Pons (tissue), 1 donor: Measurements from ENCODE around the gene GPR31.
"Not testable (repeated sequence)": the region's sequence is repeated elsewhere in the genome, so short reads cannot be mapped to it uniquely, and the experiment has no call there.

Source experiments
- DNase-seq: peaks from one replicate; pipeline ENCODE4 v3.0.0-alpha.2; 2016; ENCODE audit warnings: low spot score

The GPR31 gene

DNA sequence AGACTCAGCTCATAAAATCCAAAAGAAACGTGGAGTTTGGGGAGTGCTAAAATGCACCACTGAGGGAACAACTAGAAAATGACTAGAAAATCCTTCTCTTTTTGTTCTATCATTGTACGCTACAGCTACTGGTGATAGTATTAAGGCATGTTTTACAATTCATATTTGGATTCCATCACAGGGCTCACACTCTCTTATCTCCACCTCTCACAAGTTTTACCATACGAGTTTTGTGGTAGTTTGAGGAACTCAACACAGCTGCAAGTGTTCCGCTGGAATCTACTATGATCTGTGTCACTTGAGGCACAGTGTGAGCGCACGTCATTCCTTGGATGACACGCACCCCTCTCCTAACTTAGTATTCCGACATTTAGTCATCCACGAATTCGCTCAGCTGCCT lies 9.9 kb upstream of the GPR31 start:
- DNase-seq, result not testable (repeated sequence)

DNA sequence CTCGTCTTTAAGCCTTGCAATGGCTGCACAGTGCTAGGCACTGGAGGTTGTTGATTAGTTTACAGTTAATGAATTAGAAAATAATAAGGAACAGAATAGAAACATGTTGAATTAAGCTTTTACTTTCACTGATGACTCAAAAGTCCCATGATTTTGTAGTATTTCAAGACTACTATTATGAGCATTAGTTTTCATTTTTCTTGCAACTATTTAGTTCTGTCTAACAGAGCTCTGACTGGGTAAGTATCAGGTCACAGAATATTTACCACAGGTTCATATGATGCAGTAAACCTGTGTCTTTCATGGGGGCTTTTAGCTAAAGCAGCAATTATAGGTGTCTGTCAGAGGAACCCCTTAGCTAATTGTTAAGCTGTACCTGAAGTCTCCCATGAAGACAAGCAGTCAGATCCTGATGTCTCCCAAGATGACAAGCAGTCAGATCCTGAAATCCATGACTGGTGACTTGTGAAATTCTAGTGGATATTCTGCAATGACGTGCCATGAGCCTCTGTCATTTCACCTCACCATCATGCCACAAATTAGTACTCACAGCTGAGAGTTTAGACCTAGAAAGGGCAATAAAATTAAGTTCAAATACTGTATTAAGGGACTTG lies 8.2 kb upstream of the GPR31 start:
- no peak for DNase-seq

DNA sequence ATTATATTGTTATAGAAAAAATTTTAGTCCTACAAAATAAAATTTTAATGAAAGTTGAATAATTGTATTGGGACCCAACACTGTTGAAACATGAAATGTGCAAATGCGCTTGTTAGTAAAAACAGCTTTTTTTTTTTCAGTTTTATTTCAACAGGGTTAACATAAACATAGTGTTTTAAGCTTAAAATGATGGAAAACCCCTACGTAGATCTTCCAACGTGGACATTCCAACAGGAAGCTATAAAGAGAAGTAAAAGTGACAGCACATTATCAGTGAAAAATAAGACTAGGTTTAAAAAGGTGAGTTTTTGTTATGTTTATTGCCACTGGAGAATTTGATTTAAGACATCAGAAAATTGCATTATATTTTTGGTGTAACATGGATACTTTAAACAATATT lies 6.5 kb upstream of the GPR31 start:
- no peak for DNase-seq

DNA sequence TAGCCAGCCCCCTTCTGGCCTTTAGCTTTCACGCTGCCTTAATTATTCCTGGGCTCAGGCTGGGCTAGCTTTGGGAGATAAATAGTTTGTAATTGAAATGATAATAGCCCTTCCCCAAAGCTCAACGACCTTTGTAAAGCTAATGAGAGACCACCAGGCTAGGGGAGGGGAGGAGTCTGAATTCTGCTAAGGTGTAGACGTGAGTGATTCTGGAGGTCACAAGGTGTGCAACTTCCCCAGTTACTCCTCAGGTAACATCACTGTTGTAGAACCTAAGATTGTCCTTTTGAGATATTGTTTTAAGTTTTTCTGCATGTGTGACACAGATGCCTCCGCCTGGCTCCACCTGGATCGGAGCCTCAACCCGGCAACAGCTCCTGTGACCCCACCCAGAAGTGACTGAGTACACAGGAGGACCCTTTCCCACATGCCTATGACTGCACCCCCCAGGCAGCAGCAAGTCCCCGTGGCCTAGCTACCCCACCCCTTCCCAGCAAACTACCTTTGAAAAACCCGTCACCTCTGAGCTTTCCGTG lies 5.8 kb upstream of the GPR31 start:
- DNase-seq, result no peak

DNA sequence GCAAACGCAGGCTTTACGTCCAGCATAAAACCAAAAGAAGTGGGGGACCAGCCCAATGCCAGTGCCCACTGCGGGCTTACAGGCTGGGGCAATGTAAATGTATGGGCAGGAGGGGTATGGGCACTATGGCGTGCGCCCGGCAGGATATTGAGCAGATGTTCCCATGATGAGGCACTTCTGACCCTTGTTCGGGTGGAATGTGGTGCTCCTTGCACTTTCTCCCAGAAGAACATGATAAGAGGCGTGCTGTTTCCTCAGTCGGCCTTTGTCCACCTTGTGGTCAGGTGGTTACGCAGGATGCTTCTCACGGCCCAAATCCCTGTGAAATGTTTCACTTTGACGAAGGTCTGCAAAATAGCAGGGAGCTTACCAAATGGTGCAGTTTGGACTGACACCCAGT lies 4.8 kb upstream of the GPR31 start:
- DNase-seq, result no peak

DNA sequence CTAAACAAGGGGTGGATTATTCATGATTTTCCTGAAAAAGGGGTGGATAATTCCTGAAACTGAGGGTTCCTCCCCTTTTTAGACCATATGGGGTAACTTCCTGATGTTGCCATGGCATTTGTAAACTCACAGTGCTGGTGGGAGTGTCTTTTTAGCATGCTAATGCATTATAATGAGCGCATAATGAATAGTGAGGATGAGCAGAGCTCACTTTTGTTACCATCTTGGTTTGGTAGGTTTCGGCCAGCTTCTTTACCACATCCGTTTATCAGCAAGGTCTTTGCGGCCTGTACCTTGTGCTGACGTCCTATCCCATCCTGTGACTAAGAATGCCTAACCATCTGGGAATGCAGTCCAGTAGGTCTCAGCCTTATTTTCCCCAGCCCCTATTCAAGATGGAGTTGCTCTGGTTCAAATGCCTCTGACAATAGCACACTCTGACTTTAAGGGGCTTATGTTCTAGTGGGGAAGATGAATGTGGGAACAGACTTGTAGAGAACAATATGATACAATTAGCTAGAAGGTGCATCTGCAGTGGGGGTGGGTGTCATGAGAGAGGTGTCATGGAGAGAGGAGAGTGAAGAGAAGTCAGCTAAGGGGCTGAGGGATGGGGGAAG lies 4.2 kb upstream of the GPR31 start:
- no peak for DNase-seq

DNA sequence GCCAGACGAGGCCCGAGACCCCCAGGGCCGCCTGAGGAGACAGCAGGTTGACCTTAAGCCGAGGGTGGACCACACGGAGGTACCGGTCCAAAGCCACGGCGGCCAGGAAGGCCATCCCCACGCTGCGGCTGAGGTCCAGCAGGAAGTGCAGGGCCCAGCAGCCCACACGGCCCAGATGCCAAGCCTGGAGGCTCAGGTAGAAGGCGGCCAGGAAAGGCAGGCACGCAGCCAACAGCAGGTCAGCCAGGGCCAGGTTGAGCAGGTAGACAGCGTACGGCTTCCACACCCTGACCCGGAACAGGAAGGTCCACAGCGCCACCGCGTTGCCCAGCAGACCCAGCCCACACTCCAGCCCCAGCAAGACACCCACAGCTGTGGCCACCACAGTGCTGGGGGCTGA lies 366 bp downstream of the GPR31 start:
- DNase-seq, result no peak

DNA sequence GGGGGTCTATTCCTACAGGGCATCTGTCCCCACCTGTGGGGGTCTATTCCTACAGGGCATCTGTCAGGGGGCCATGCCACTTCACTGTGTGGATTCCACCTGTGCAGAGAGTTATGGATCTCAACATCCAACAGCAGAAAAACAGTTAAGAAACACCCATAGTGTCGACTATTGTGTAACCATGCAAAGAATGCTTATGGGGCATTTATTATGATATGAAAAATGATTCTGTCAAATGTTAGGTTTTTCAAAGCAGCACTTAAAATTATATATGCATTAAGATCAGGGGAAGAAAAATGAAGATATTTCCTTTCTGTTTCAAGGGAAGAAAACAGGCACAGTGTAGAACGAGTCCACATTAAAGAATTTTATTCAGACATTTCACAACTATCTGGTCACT lies 2.9 kb downstream of the GPR31 start:
- DNase-seq, result no peak

DNA sequence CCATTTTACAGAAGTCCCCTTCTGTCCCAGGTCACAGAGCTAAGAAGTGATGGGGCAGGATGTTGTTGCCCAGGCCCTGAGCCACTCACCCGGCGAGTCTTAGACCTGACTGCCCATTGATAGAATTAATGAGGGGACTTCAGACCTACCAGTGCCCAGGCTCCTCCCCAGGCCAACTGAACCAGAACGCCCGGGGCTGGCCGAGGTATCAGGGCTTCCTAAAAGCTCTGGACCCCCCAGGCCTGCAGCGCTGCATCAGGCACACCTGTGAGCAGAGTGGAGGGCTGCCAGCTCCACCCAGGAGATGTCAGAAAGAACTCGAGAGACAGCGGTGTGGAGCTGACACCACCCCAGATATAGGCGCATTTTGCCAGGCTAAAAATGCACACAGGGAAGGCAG lies 3.5 kb downstream of the GPR31 start:
- no peak for DNase-seq

DNA sequence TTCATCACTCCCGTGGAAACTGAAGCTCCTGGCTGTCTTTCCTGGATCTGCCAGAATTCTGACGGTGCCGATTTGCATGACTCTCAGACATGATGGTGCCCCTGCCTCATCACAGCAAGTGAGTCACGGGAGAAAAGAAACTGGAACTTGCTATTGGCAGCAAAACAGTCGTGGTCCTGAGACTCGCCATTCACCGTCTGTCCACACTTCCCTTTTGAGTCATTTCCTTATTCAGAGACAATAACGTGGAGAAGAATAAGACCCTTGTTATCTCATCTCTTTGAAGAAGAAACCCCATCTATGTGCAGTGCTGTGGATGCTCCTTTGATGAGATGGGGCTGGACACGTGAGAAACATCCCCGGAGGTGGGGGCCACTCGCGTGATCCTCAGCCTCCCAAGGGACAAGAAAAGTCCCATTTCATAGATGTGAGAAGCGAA lies 4.2 kb downstream of the GPR31 start:
- peak; percentile 82 for DNase-seq

DNA sequence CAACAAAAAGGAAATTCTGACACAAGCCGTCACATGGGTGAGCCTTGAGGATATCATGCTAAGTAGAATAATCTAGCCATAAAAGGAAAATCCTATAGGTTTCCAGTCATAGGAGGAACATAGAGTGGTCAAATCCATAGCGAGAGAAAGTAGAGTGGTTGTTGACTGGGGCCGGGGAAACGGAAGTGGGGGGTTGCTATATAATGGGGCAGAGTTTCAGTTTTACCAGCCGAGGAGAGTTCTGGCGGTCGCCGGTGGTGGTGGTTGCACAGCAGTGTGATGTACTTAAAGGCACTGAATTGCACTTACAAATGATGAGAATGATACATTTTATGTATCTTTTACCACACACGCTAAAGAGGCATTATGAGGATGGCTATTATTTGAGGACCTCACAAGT lies 4.9 kb downstream of the GPR31 start:
- no peak for DNase-seq

DNA sequence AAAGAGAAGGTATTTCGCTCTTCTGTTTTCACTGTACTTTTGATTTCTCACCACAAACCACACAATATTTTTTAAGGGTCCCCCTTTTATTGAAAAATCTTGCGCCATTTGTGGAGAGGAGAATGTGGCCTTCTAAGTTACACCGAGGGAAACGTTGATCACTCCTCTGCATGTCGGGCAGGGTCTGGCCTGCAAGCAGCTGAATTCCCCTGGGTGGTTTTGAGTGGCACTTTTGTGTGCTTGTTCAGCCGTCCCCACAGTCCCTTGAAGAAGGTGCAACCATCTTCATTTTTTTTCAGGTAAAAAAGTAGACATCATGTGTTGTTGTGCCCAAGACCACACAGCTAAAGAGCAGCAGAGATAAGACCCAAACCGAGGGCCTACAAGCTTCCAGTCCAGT lies 6.1 kb downstream of the GPR31 start:
- no peak for DNase-seq

DNA sequence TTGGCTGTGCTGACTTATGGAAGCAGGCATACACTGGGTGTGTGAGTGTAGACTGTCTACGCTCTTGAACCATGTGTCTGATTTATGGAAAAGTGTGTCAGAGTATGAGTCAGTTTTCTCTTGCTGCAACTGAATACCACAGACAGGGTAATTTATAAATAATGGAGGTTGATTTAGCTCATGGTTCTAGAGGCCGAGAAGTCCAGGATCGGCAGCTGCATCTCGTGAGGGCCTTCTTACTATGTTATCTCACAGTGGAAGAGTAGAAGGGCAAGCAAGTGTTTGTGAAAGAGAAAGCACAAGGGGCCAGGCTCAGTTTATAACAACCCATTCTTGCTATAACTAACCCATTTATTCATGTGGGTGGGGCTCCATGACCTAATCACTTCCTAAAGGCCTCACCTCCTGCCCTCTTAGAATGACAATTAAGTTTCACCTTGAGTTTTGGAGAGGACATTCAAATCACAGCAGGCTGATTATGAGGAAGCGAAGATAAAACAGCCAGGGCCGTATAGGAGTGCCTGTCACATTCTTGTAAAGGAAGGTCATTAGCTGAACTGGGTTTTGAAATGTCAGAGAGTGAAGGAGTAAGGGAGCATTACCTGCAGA lies 6.7 kb downstream of the GPR31 start:
- DNase-seq, result no peak

DNA sequence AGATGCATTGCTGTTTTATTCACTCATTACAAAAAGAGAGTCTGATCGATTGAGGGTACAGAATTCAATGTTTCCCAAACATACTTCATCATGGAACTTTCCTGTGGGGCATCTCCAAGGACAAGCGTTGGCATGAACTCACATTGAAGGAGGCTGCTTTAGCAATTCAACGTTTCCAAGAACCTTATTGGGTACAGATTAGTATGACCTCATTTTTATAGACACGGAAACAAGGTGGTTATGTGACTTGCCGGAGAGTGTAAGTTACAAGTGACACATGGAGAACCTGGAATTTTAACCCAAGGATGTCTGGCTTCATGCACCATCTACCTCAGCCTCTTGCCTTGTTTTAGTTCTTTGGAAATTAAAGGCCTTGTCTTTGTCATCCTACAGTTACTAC lies 8.8 kb downstream of the GPR31 start:
- DNase-seq, result no peak

DNA sequence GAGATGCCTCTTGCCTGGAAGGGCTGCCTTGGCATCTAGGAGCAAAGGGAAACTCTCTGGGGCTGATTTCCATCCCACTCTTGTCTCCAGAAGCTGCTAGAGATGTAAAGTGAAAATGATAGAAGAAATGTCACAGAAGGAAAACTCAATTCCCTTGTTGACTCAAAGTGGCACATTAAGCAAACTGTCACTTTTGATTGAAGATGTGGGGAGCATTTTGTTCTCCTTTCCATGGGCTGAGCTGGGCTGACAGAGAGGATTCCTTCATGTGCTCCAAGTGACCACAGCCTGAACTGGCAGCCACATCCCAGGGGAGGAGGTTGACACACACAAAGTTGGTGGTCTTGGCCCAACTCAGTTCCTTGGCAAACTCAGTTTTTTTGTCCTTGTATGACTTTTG lies 9.8 kb downstream of the GPR31 start:
- no peak for DNase-seq

DNA sequence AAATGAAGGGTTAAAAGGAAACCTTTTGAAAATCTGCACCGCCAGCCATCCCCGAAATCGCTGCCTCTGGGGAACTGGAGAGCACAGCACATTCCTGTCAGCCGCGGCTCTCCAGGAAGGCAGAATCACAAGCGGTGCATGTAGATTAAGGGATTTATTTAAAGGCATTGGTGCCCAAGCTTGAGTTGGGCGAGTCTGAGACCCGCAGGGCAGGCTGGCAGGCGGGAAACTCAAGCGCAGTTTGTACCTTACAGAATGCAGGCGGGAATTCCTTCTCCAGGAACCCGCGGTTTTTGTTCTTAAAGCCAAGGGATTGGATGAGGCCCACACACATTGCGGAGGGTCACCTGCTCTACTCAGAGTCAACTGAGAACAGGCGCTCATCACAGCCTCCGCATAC lies 10.8 kb downstream of the GPR31 start:
- DNase-seq, result no peak

DNA sequence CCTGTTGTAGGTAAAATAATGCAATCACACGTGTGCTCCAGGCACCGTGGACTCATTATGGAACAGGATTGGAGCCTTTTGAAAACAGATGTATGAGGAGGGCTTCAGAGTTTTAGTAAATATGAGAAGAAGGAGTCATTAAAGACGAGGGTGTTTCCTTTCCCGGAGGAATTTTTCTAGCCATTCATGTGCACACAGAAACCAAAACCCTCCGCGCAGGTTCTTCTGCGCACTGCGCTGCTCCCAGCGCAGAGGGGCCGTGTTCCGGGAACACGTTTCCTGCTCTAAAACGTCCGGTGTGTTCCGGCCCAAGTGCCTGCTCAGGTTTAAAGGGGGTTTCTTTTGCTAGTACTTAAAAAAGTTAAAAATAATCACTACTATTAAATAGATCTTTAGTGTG lies 11.6 kb downstream of the GPR31 start:
- DNase-seq, result no peak

DNA sequence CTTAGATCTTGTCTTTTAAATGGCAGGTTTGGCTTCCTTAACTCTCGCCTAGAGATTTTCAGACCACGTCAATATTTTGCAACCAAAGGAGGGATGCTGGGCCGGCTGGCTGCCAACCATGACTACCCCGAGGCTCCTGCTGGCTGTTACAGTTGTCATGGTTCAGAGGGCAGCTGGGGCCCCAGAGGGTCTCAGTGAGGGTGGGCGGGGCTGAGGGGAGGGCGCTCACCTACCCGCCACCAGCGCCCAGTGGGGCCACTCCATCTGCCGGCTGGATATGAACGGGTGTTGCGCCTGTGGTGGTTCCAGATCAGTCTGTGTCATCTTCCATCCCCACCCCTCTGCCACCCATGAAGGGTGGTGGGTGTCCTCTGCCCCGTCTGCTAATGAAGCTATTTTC lies 12.3 kb downstream of the GPR31 start:
- no peak for DNase-seq

DNA sequence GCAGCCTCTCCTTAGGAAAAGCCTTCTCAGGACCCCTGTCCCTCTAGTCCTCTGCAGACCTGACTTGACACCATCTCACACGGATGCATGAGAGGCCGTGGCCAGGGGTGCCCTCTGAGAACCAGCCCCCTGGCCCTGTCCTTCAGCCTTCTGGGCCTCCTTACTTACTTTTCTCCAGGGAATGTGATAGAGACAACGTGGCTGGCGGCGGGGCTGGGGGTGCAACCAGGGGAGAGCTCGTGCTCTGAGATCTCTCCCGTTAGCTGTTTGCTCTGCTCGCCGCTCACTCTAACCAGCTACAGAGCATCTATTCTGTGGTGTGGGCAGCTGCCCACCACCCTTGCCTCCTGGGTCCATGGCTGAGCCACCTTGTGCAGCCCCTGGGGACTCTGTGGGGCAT lies 14.7 kb downstream of the GPR31 start:
- no peak for DNase-seq

DNA sequence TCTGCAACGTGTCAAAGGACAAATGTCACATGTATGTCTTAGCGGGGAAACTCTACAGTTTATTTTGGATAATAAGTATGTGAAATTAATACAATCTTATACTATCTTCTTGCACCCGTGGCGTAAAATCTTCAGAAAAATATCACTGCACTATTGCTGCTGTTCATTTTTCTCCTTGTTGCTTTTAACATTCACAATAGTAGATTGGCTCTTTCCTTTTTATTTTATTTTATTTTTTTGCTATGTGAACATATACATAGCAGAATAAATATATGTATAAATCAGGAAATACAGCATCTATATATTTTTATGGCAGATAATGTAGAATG lies 15.4 kb downstream of the GPR31 start:
- no peak for DNase-seq

DNA sequence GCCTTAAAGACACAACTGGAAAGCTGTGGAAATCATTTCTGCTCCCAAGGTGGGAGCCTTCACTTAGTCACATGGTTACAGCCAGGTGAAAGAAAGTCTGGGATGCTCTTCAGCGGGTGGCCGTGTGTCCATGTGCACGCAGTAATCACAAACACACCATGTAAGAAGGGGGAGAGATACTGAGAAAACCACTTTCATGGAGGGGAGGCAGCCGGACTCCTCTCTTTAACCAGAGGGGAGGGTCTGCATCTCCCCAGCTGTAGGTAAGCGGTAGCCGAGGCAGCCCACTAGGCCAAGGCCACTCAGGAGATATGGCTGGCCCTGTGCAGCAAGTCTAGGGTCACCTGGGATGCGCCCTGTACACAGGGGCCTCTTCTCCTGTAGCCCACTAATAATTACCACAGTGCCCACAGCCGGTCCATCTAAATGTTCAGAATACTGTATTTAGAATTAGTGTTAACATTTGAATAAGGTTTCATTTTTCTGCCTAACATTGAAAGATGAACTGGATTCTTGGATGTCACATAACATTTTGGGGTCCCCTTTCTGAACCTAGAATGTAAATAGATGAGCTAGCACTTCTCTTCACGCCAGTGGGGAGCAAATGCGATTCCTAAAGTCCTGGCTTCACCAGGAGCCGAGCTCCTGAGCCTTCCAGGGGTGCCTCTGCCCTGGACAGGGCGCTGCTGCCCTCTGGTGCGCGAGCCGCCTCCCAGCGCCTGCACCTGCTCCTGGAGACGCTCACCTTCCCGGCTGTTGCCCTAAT lies 15.9 kb downstream of the GPR31 start:
- peak; percentile 25 for DNase-seq

DNA sequence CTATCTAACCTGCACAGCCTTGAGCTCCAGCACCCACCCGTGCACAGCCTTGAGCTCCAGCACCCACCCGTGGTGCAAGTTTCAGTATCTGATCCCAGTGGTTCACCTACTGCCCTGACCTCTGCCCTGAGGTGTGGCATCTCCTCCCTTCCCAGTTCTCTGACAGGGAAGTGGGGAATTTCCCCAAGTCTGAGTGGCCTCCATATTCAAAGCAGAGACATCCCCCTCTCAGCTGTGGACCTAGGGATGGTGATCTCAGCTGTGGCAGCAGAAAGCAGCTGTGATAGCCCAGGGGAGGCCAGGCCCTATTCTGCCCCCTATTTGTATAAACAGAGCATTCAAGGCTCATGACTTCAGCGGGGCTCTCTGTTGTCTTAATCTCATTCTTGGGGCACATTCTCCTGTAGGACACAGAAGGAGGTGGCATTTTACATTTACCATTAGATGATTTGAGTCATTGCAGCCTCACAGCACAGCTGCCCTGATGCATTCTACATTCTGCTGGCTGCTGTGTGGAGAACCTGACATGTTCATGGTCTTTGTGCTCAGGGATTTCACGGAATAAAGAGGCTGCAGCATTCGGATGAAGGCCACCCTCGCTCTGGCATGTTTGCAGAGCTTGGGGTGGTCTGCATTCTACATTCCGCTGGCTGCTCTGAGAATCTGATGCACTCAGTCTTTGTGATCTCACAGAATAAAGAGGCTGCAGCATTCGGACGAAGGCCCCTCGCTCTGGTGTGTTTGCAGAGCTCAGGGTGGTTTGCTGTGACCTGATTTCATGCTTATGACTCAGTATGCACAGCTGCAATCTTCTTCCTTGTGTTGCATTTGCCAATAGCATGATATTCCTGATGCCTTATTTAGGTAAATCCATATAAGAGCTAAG lies 16.9 kb downstream of the GPR31 start:
- DNase-seq, result no peak
